CD4-positive, CD25-positive, alpha-beta regulatory T cell (primary cell): ENCODE measurements around the gene DHH. TPM values are rescaled to one million over a fixed set of nuclear protein-coding genes. Genes with fewer than 3 reads are reported as not detected.
A peak's percentile ranks its signal among the peaks of the same experiment; 100 is the strongest.

ENCODE experiments used
- ATAC-seq, 2 donors: fragments of 150-1000 bp; cut with Tn5 transposase; one replicate each; pipeline ENCODE4 v1.10.0; 2021; ENCODE audit warnings: low read depth in 2 of 2, moderate number of reproducible peaks in 2 of 2, moderate library complexity in 1 of 2
- DNase-seq, 3 donors: peaks; one replicate each; pipeline versions ENCODE4 v3.0.0 to v3.0.0-alpha.2; 2012 to 2022; ENCODE audit warnings: mixed read lengths in 1 of 3
- H3K27ac ChIP-seq: one replicate; pipeline ENCODE4 v1.7.0; 2013; ENCODE audit warnings: mild to moderate bottlenecking, low read length; ENCODE audit not compliant: insufficient read depth, poor library complexity, severe bottlenecking
- H3K27me3 ChIP-seq: one replicate; pipeline ENCODE4 v1.7.0; 2013; ENCODE audit warnings: low read length; ENCODE audit not compliant: control insufficient read depth, insufficient read depth
- H3K36me3 ChIP-seq: one replicate; pipeline ENCODE4 v1.7.0; 2013; ENCODE audit warnings: mild to moderate bottlenecking, low read length, moderate library complexity; ENCODE audit not compliant: control insufficient read depth, insufficient read depth
- H3K4me1 ChIP-seq: 2 replicates; pipeline ENCODE4 v1.7.0; 2013; ENCODE audit warnings: mild to moderate bottlenecking, low read length; ENCODE audit not compliant: insufficient read depth, control insufficient read depth, poor library complexity, severe bottlenecking
- H3K4me3 ChIP-seq: one replicate; pipeline ENCODE4 v1.7.0; 2013; ENCODE audit warnings: low read depth, mild to moderate bottlenecking, low read length, moderate library complexity
- H3K9me3 ChIP-seq, 2 experiments: 1 replicate in 1 of 2; 2 replicates in 1 of 2; pipeline ENCODE4 v1.7.0; 2013; ENCODE audit warnings: low read length in 2 of 2, mild to moderate bottlenecking in 1 of 2, moderate library complexity in 1 of 2; ENCODE audit not compliant: control insufficient read depth in 2 of 2
- H3K27ac Mint-ChIP-seq, 3 donors: one replicate each; pipeline ENCODE4 v1.8.0; 2020 to 2022; ENCODE audit warnings: mild to moderate bottlenecking in 3 of 3, mixed read lengths in 3 of 3, moderate library complexity in 2 of 3
- H3K27me3 Mint-ChIP-seq: one replicate; pipeline ENCODE4 v1.8.0; 2022; ENCODE audit warnings: mild to moderate bottlenecking, mixed read lengths
- H3K36me3 Mint-ChIP-seq: one replicate; pipeline ENCODE4 v1.8.0; 2020; ENCODE audit warnings: mixed read lengths
- H3K4me1 Mint-ChIP-seq, 4 donors: one replicate each; pipeline ENCODE4 v1.8.0; 2020 to 2022; ENCODE audit warnings: mixed read lengths in 4 of 4, mild to moderate bottlenecking in 1 of 4
- H3K4me3 Mint-ChIP-seq, 4 donors: one replicate each; pipeline ENCODE4 v1.8.0; 2020 to 2022; ENCODE audit warnings: mild to moderate bottlenecking in 4 of 4, mixed read lengths in 4 of 4, moderate library complexity in 3 of 4
- H3K9me3 Mint-ChIP-seq, 7 donors: one replicate each; pipeline ENCODE4 v1.8.0; 2020 to 2022; ENCODE audit warnings: mixed read lengths in 7 of 7, mild to moderate bottlenecking in 3 of 7, moderate library complexity in 2 of 7
- polyA plus RNA-seq, 4 donors: library from polyadenylated mRNA; unstranded; fragments of 300-500 nt; fragmentation: Illumina TruSeq; gene quantifications; one replicate each; pipeline ENCODE4 v1.2.3, GENCODE V29; 2021
- total RNA-seq: library from RNA; stranded (reverse); gene quantifications from one replicate; pipeline ENCODE4 v1.2.3, GENCODE V29; 2022

Gene DHH
- total and polyA plus RNA-seq, 5 donors from 2014 or later, result 0.27 TPM; not detected in 4

DNA sequence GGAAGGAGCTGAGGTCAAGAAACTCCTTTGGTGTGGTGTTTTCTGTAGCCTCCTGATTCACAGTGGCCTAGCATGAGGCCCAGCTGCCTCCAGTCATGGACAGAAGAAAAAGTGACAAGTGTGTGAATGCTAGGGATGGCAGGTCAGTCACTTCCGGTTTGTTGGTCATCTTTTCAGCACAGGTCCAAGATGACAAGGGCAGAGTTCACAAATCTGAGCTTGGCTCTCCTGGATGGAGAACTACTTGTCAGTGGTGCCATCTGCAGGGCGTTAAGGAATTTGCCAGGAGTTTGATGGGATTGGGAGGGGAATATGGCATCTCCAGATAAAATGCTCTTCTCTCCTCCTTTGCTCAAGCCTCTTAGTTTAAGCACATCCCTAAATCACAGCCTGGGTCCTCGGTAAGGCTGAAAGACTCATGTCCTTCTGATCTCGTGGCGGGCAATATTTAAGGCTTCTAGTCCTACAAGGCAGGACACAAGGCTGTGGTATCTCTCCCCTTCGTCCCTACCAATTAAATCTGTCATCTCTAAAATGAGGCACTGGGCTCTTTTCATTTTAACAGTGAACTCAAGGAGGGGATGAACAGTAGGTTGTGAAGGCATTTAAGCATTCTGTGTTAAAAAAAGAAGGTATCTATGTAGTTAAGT lies 26.6 kb upstream of the DHH start:
- no peaks in the 10 kb centered on the region for H3K4me1 Mint-ChIP-seq
- Histone ChIP-seq H3K4me3 (no peak overlapping the region), H3K27ac (no peak overlapping the region), H3K4me1 (no peaks in the 10 kb centered on the region), H3K9me3 (no peaks in the 10 kb centered on the region), H3K27me3 (no peaks in the 10 kb centered on the region), H3K36me3 (no peaks in the 10 kb centered on the region)
- DNase-seq (no peak), ATAC-seq (no peak)
- H3K36me3 Mint-ChIP-seq, result no peaks in the 10 kb centered on the region
- no peak overlapping the region for H3K4me3 Mint-ChIP-seq
- H3K9me3 Mint-ChIP-seq, result no peaks in the 10 kb centered on the region
- H3K27me3 Mint-ChIP-seq, result peaks cover 10% of the 10 kb centered on the region
- peak overlapping the region in 1 of 3 donors; percentile 29 for H3K27ac Mint-ChIP-seq

GRCh38 chr12:49111206-49111605 lies 16.6 kb upstream of the DHH start:
- H3K9me3 ChIP-seq, result no peaks in the 10 kb centered on the region
- peaks cover 14% of the 10 kb centered on the region for H3K36me3 ChIP-seq
- H3K4me3 Mint-ChIP-seq, result peak overlapping the region; percentile 97 to 99 (median 98)
- peak overlapping the region; percentile 93 for H3K27ac ChIP-seq
- no peaks in the 10 kb centered on the region for H3K9me3 Mint-ChIP-seq
- peak overlapping the region; percentile 72 for H3K4me3 ChIP-seq
- DNase-seq (no peak), ATAC-seq (no peak)
- H3K27me3 Mint-ChIP-seq, result peaks cover 5% of the 10 kb centered on the region
- H3K4me1 Mint-ChIP-seq, result peaks cover 5 to 47% (median 35%) of the 10 kb centered on the region in 4 donors
- peaks cover 9% of the 10 kb centered on the region for H3K36me3 Mint-ChIP-seq
- no peaks in the 10 kb centered on the region for H3K27me3 ChIP-seq
- H3K4me1 ChIP-seq, result peaks cover 30% of the 10 kb centered on the region
- peak overlapping the region; percentile 99 for H3K27ac Mint-ChIP-seq

- Mint-ChIP-seq H3K4me1 (peaks cover 5 to 49% (median 34%) of the 10 kb centered on the region in 4 donors), H3K4me3 (peak within 1 kb of the TSS; percentile 97 to 99 (median 98)), H3K9me3 (no peaks in the 10 kb centered on the region), H3K27ac (peak within 1 kb of the TSS; percentile 99), H3K27me3 (peaks cover 4% of the 10 kb centered on the region), H3K36me3 (peaks cover 14% of the 10 kb centered on the region)
- peak; percentile 95 to 99 (median 97) for DNase-seq
- Histone ChIP-seq H3K4me3 (peak within 1 kb of the TSS; percentile 84), H3K4me1 (peaks cover 30% of the 10 kb centered on the region), H3K9me3 (no peaks in the 10 kb centered on the region), H3K27ac (peak within 1 kb of the TSS; percentile 93), H3K27me3 (no peaks in the 10 kb centered on the region), H3K36me3 (peaks cover 20% of the 10 kb centered on the region)
- peak; percentile 94 for ATAC-seq
Measured at GRCh38 chr12:49110464-49111155, 16.0 kb upstream of the DHH start, which contains the start of gene LMBR1L. LMBR1L (minus strand) TSS chr12:49110847; CDS start chr12:49110555, 292 bp downstream.

DNA sequence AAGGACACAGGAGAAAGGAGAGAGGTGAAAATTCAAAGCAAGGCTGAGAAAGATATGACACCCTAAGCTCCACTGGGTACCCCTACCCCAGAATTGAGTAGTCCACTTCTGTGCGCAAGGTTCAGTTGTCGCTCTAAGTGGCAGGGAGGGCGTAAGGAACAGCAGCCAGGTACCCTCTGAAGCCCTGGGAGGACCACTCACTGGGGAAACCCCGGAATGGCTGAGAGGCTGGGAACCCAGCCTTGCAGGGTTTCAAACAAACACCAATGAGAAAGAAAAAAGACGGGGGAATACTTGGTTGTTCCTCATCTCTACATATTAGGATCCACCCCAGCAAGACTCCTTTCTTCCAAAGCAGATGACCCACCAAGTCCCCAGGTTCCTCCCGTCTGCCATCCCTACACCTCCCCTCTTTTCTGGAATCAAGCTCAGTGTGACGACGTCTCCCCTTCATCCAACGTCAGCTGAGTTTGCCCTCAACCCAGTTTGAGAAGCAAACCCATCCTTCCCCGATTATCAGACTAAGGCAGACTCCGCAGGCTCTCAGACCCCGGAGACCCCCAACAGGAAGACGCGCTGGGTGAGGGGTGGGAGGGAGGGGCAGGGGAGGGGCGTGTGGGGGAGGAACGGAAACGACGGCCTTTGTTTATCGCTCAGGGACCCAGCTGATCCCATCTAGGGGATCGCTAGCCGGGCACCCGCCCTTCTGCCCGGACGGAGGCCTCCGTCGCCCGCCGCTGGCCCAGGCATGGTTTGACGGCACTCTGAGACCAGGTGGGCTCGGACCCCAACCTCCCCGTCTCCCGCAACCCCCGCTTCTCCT lies 15.3 kb upstream of the DHH start:
- Mint-ChIP-seq H3K36me3 (peaks cover 14% of the 10 kb centered on the region), H3K4me1 (peaks cover 5 to 53% (median 33%) of the 10 kb centered on the region in 4 donors), H3K4me3 (peak overlapping the region; percentile 97 to 99 (median 98)), H3K27ac (peak overlapping the region; percentile 99), H3K27me3 (no peaks in the 10 kb centered on the region), H3K9me3 (no peaks in the 10 kb centered on the region)
- Histone ChIP-seq H3K27me3 (no peaks in the 10 kb centered on the region), H3K36me3 (peaks cover 27% of the 10 kb centered on the region), H3K27ac (peak overlapping the region; percentile 93), H3K4me3 (peak overlapping the region; percentile 84), H3K9me3 (no peaks in the 10 kb centered on the region), H3K4me1 (peaks cover 30% of the 10 kb centered on the region)
- peak in 2 of 3 donors; percentile 21 to 56 for DNase-seq
- ATAC-seq, result no peak

GRCh38 chr12:49108958-49109404 lies 14.4 kb upstream of the DHH start:
- Mint-ChIP-seq H3K27ac (peak overlapping the region; percentile 66 to 99 (median 99)), H3K27me3 (no peaks in the 10 kb centered on the region), H3K4me3 (peak overlapping the region; percentile 97 to 99 (median 98)), H3K9me3 (no peaks in the 10 kb centered on the region), H3K4me1 (peaks cover 5 to 57% (median 36%) of the 10 kb centered on the region in 4 donors), H3K36me3 (peaks cover 18% of the 10 kb centered on the region)
- H3K27me3 ChIP-seq, result no peaks in the 10 kb centered on the region
- H3K4me1 ChIP-seq, result peaks cover 30% of the 10 kb centered on the region
- H3K9me3 ChIP-seq, result no peaks in the 10 kb centered on the region
- H3K36me3 ChIP-seq, result peaks cover 34% of the 10 kb centered on the region
- peak overlapping the region; percentile 93 for H3K27ac ChIP-seq
- no peak for DNase-seq
- peak overlapping the region; percentile 84 for H3K4me3 ChIP-seq
- ATAC-seq, result no peak

GRCh38 chr12:49105504-49106084 lies 11.0 kb upstream of the DHH start:
- no peak for ATAC-seq
- Histone ChIP-seq H3K4me1 (peaks cover 24% of the 10 kb centered on the region), H3K36me3 (peaks cover 68% of the 10 kb centered on the region), H3K9me3 (no peaks in the 10 kb centered on the region), H3K27ac (no peak overlapping the region), H3K4me3 (no peak overlapping the region), H3K27me3 (no peaks in the 10 kb centered on the region)
- Mint-ChIP-seq H3K36me3 (peaks cover 36% of the 10 kb centered on the region), H3K4me1 (peaks cover 0 to 51% (median 32%) of the 10 kb centered on the region in 4 donors), H3K27ac (no peak overlapping the region), H3K9me3 (no peaks in the 10 kb centered on the region), H3K27me3 (no peaks in the 10 kb centered on the region), H3K4me3 (no peak overlapping the region)
- no peak for DNase-seq

DNA sequence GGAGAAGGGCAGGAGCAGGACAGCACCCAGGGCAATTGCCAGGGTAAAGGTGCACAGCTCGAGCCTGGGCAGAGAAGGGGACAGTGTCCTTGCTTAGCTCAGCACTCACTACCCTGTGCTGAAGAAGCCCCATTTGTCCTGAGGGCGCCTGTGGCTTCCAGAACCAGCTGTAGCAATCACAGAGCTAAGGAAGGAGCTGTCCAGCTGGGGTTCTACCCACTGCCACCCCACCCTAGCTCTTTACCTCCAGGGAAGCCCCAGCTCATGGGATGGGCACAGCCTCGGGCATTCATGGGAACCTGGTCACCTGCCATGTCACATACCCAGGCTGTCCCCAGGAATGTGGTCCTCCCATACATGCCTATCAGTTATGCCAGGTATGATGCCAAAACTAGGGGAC lies 10.2 kb upstream of the DHH start:
- peaks cover 75% of the 10 kb centered on the region for H3K36me3 ChIP-seq
- no peak for DNase-seq
- peaks cover 0 to 47% (median 29%) of the 10 kb centered on the region in 4 donors for H3K4me1 Mint-ChIP-seq

More for the DNA sequence above, 10.2 kb upstream of the DHH start:
- Histone ChIP-seq H3K9me3 (no peaks in the 10 kb centered on the region), H3K27me3 (no peaks in the 10 kb centered on the region), H3K4me1 (peaks cover 22% of the 10 kb centered on the region), H3K27ac (no peak overlapping the region), H3K4me3 (no peak overlapping the region)
- Mint-ChIP-seq H3K9me3 (no peaks in the 10 kb centered on the region), H3K4me3 (no peak overlapping the region), H3K27ac (no peak overlapping the region), H3K36me3 (peaks cover 41% of the 10 kb centered on the region), H3K27me3 (no peaks in the 10 kb centered on the region)
- ATAC-seq, result no peak
